Measurements from ENCODE around the gene CCDC87.
"Not testable (repeated sequence)": the region's sequence is repeated elsewhere in the genome, so short reads cannot be mapped to it uniquely, and the experiment has no call there.

DNA sequence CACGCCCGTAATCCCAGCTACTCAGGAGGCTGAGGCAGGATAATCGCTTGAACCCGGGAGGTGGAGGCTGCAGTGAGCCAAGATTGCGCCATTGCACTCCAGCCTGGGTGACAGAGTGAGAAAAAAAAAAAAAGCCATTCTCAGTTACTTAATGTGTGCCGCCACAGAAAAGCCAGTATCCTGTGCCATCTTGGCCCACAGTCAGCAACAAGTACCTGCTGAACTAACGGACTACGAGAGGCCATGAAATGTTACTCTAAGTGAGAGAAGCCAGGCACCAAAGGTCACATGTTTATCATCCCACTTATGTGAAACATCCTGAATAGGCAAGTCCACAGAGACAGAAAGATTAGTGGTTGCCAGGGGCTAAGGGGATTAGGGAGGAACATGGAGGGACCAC lies 52.3 kb downstream of the CCDC87 start:
- TF ChIP-seq, protein P1, sequence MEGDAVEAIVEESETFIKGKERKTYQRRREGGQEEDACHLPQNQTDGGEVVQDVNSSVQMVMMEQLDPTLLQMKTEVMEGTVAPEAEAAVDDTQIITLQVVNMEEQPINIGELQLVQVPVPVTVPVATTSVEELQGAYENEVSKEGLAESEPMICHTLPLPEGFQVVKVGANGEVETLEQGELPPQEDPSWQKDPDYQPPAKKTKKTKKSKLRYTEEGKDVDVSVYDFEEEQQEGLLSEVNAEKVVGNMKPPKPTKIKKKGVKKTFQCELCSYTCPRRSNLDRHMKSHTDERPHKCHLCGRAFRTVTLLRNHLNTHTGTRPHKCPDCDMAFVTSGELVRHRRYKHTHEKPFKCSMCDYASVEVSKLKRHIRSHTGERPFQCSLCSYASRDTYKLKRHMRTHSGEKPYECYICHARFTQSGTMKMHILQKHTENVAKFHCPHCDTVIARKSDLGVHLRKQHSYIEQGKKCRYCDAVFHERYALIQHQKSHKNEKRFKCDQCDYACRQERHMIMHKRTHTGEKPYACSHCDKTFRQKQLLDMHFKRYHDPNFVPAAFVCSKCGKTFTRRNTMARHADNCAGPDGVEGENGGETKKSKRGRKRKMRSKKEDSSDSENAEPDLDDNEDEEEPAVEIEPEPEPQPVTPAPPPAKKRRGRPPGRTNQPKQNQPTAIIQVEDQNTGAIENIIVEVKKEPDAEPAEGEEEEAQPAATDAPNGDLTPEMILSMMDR (IDR thresholded peaks at IDR 0.05) = not testable (repeated sequence)
- not testable (repeated sequence) for TF ChIP-seq EP300 (IDR thresholded peaks at IDR 0.05)

All from sigmoid colon (tissue), 4 donors.